DOHH2 (cell line): Measurements from ENCODE around the gene GFRA4.

Experiments used
- H3F3A ChIP-seq: fragments of 200-600 bp; sonication (generic), shearing (Covaris generic); 2 replicates; pipeline ENCODE4 v1.6.0; 2016; ENCODE audit warnings: antibody characterized with exemption, mild to moderate bottlenecking; ENCODE audit not compliant: control insufficient read depth, insufficient read depth
- H3K27ac ChIP-seq: fragments of 200-600 bp; sonication (generic); 2 replicates; pipeline ENCODE4 v1.5.1; 2014; ENCODE audit warnings: low read depth, mild to moderate bottlenecking, low read length, moderate library complexity
- H3K27me3 ChIP-seq: fragments of 200-600 bp; sonication (generic); 2 replicates; pipeline ENCODE4 v1.6.1; 2014; ENCODE audit warnings: mild to moderate bottlenecking, low read length, mixed read lengths; ENCODE audit not compliant: control insufficient read depth
- H3K36me3 ChIP-seq: fragments of 200-600 bp; sonication (generic); 2 replicates; pipeline ENCODE4 v1.6.1; 2014; ENCODE audit warnings: mild to moderate bottlenecking, low read length, moderate library complexity, mixed read lengths; ENCODE audit not compliant: control insufficient read depth
- H3K4me1 ChIP-seq: fragments of 200-600 bp; sonication (generic); 2 replicates; pipeline ENCODE4 v1.6.1; 2014; ENCODE audit warnings: mild to moderate bottlenecking, low read length, mixed read lengths; ENCODE audit not compliant: control insufficient read depth
- H3K4me2 ChIP-seq: fragments of 200-600 bp; sonication (generic); 2 replicates; pipeline ENCODE4 v1.6.0; 2014; ENCODE audit warnings: mild to moderate bottlenecking, low read length, moderate library complexity
- H3K4me3 ChIP-seq: fragments of 200-600 bp; sonication (generic); 2 replicates; pipeline ENCODE4 v1.5.1; 2014; ENCODE audit warnings: mild to moderate bottlenecking, low read length, mixed read lengths
- H3K79me2 ChIP-seq: fragments of 200-600 bp; sonication (generic); 2 replicates; pipeline ENCODE4 v1.6.1; 2014; ENCODE audit warnings: mild to moderate bottlenecking, low read length, mixed read lengths; ENCODE audit not compliant: control insufficient read depth
- H3K9me2 ChIP-seq: fragments of 200-600 bp; sonication (generic); replicated peaks from 2 replicates; pipeline ENCODE4 v1.6.1; 2014; ENCODE audit warnings: mild to moderate bottlenecking, low read length, mixed read lengths; ENCODE audit not compliant: control insufficient read depth
- H3K9me3 ChIP-seq: fragments of 200-600 bp; sonication (generic); 2 replicates; pipeline ENCODE4 v1.6.1; 2014; ENCODE audit warnings: antibody characterized with exemption, low read length, mixed read lengths; ENCODE audit not compliant: control insufficient read depth, insufficient read depth
- H4K20me1 ChIP-seq: fragments of 200-600 bp; sonication (generic); 2 replicates; pipeline ENCODE4 v1.6.0; 2014; ENCODE audit warnings: low read depth, mild to moderate bottlenecking, antibody characterized with exemption, low read length, moderate library complexity; ENCODE audit not compliant: control insufficient read depth, insufficient read depth
- EZH2phosphoT487 ChIP-seq: fragments of 200-600 bp; sonication (generic); IDR thresholded peaks from 2 replicates; pipeline ENCODE4 v1.6.1; 2017; ENCODE audit warnings: borderline replicate concordance, mild to moderate bottlenecking, antibody characterized with exemption, low read length, moderate library complexity, mixed read lengths
- TF ChIP-seq, protein P1 (sequence below): fragments of 200-600 bp; sonication (generic); IDR thresholded peaks from one replicate; pipeline ENCODE4 v1.5.1; 2014; ENCODE audit warnings: antibody characterized with exemption, mild to moderate bottlenecking, low read depth, low read length; ENCODE audit not compliant: poor library complexity, severe bottlenecking

Gene GFRA4

GRCh38 chr20:3704087-3704486 lies 40.9 kb upstream of the GFRA4 start:
- no peaks in the 10 kb centered on the region for H3K79me2 ChIP-seq
- no peaks in the 10 kb centered on the region for H3K27me3 ChIP-seq
- no peak overlapping the region for H3K27ac ChIP-seq
- no peaks in the 10 kb centered on the region for H3F3A ChIP-seq
- no peaks in the 10 kb centered on the region for H3K9me3 ChIP-seq
- H4K20me1 ChIP-seq = no peaks in the 10 kb centered on the region
- H3K9me2 ChIP-seq = no peaks in the 10 kb centered on the region
- no peak overlapping the region for H3K4me3 ChIP-seq
- H3K4me2 ChIP-seq = no peak overlapping the region
- H3K4me1 ChIP-seq = no peaks in the 10 kb centered on the region
- TF ChIP-seq, protein P1, sequence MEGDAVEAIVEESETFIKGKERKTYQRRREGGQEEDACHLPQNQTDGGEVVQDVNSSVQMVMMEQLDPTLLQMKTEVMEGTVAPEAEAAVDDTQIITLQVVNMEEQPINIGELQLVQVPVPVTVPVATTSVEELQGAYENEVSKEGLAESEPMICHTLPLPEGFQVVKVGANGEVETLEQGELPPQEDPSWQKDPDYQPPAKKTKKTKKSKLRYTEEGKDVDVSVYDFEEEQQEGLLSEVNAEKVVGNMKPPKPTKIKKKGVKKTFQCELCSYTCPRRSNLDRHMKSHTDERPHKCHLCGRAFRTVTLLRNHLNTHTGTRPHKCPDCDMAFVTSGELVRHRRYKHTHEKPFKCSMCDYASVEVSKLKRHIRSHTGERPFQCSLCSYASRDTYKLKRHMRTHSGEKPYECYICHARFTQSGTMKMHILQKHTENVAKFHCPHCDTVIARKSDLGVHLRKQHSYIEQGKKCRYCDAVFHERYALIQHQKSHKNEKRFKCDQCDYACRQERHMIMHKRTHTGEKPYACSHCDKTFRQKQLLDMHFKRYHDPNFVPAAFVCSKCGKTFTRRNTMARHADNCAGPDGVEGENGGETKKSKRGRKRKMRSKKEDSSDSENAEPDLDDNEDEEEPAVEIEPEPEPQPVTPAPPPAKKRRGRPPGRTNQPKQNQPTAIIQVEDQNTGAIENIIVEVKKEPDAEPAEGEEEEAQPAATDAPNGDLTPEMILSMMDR = no peak
- no peak for TF ChIP-seq EZH2phosphoT487
- H3K36me3 ChIP-seq = no peaks in the 10 kb centered on the region

- Histone ChIP-seq H3K9me3 (no peaks in the 10 kb centered on the region), H4K20me1 (no peaks in the 10 kb centered on the region), H3F3A (no peaks in the 10 kb centered on the region), H3K79me2 (no peaks in the 10 kb centered on the region), H3K4me1 (no peaks in the 10 kb centered on the region), H3K36me3 (no peaks in the 10 kb centered on the region), H3K4me2 (no peak overlapping the region), H3K27me3 (no peaks in the 10 kb centered on the region), H3K4me3 (no peak overlapping the region), H3K27ac (no peak overlapping the region), H3K9me2 (no peaks in the 10 kb centered on the region)
- no peak for TF ChIP-seq EZH2phosphoT487
- TF ChIP-seq, protein P1 = no peak
Measured at GRCh38 chr20:3702611-3703391, 39.6 kb upstream of the GFRA4 start.

DNA sequence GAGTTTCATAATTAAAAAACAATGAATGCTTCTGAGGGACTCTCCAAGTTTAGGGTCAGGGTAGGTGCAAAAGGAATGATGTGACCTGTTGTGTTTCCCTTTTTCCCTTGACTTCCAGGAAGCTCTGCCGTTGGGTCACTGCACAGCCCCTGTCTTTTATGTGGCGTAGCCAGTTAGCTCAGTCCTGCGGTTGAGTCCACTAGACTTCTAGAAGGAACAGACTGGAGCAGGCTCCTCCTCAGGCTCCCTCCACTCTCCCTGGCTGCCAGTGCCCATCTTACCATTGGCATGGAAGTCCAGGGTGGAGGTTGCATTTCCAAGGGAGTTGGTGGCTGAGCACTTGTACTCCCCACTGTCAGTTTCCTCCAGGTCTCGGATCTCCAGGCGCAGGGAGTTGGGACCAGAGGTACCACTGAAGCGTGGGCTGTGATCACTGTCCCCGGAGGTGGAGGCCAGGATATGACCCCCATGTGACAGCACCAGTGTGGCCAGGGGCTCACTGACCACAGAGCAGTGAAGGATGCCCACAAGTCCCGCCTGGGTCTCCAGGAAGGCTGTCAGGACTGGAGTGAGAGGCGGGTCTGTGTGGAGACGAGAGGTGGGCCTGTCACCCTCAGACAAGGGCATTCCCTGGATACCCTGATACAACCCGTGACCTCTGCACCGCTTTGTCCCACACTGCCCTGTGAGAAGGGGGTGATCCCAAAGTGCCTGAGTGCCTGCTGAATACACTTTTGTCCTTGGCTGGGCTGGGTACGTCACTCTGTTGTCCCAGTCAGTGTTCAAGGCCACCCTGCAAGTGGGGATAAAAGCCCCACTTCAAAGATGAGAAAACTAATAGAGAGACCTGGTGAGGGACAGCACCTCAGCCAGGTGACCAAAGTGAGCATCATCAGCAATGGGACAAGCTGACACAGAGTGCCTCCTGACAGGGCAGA lies 38.1 kb upstream of the GFRA4 start:
- no peaks in the 10 kb centered on the region for H3K9me2 ChIP-seq
- no peaks in the 10 kb centered on the region for H3K79me2 ChIP-seq
- no peaks in the 10 kb centered on the region for H3K4me1 ChIP-seq
- no peak overlapping the region for H3K27ac ChIP-seq
- H3K4me3 ChIP-seq = no peak overlapping the region
- no peaks in the 10 kb centered on the region for H3F3A ChIP-seq
- TF ChIP-seq EZH2phosphoT487 = no peak
- TF ChIP-seq, protein P1 = no peak
- H3K9me3 ChIP-seq = peaks cover 4% of the 10 kb centered on the region; the same call in 1 of the 2 replicates
- H3K27me3 ChIP-seq = no peaks in the 10 kb centered on the region
- no peaks in the 10 kb centered on the region for H4K20me1 ChIP-seq
- H3K4me2 ChIP-seq = no peak overlapping the region
- H3K36me3 ChIP-seq = no peaks in the 10 kb centered on the region
